ENCODE data around the gene LAMTOR1.

Gene LAMTOR1

GRCh38 chr11:72119198-72119597 is 16.1 kb upstream of the LAMTOR1 start:
- DNase-seq (ENCODE audit: low read depth) = no peak

- DNase-seq (ENCODE audit: low read depth) = peak; percentile 66
These were observed 13.1 kb upstream of the LAMTOR1 start for GRCh38 chr11:72116019-72116755.

GRCh38 chr11:72114570-72114969 is 11.5 kb upstream of the LAMTOR1 start:
- peak; percentile 78 for DNase-seq (ENCODE audit: low read depth)

- DNase-seq (ENCODE audit: low read depth) = peak; percentile 99
These were observed 10.1 kb upstream of the LAMTOR1 start for GRCh38 chr11:72112978-72113808.

- peak; percentile 100 for DNase-seq (ENCODE audit: low read depth)
These were observed 9.3 kb upstream of the LAMTOR1 start, which contains the start of gene ANAPC15 for GRCh38 chr11:72112143-72112977. TSS of gene ANAPC15 (minus strand) at chr11:72112695. CDS start at chr11:72111276, 1,419 bp downstream.

GRCh38 chr11:72111300-72112142 is 8.4 kb upstream of the LAMTOR1 start:
- no peak for DNase-seq (ENCODE audit: low read depth)

DNA sequence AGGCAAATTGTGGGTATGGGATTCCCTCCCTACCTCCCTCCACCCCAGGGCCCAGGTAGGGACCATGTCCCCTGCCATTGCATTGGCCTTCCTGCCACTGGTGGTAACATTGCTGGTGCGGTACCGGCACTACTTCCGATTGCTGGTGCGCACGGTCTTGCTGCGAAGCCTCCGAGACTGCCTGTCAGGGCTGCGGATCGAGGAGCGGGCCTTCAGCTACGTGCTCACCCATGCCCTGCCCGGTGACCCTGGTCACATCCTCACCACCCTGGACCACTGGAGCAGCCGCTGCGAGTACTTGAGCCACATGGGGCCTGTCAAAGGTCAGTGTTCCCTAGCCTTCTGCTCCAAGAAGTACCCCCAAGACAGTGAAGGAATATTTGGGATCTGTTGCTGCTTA is 2.8 kb upstream of the LAMTOR1 start, which contains the start of gene TOMT:
TSS of gene TOMT (plus strand) at position 37 of the 400 bp plus-strand sequence. CDS start at position 65, 28 bp downstream.
- no peak for DNase-seq (ENCODE audit: low read depth)

DNA sequence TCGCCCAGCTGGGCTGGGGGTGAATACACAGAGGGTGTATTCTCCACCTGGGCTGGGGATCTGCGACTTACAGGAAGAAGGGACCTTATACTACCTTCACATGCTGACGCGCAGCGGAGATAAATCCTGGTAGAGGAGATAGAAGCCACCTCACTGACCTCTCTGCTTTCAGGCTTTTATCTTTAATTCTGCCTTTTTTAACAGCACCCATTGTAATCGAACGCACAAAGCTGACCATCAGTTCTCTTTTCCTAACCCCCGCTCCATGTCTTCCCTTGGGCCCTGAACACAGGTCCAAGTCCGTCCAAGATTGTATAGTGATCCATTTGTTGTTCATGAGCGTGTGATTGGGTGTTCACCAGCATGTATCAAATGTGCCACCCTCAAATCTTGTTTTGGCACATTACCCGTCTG is 664 bp upstream of the LAMTOR1 start:
- no peak for DNase-seq (ENCODE audit: low read depth)

- no peak for DNase-seq (ENCODE audit: low read depth)
These were observed 509 bp downstream of the LAMTOR1 start for GRCh38 chr11:72102631-72102945.

DNA sequence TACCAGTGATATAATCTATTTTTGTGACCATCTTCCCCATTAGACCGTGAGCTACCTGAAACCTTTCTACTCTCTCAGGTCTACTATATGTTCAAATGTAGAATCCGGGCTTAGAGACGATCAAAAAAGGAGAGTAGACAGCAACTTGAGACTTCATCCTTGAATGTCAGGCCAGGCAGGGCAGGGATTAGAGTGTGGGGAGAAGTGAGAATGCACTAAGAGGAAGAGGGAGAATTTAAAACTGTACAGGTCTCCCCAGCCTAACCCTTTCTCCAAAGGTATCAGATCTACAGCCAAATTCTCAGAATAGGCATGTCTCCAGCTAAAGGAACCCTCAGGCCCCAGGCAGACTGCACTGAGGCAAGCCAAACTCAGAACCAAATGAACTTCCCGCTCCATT is 935 bp downstream of the LAMTOR1 start:
- no peak for DNase-seq (ENCODE audit: low read depth)

GRCh38 chr11:72100462-72100861 is 2.6 kb downstream of the LAMTOR1 start:
- DNase-seq (ENCODE audit: low read depth) = no peak

DNA sequence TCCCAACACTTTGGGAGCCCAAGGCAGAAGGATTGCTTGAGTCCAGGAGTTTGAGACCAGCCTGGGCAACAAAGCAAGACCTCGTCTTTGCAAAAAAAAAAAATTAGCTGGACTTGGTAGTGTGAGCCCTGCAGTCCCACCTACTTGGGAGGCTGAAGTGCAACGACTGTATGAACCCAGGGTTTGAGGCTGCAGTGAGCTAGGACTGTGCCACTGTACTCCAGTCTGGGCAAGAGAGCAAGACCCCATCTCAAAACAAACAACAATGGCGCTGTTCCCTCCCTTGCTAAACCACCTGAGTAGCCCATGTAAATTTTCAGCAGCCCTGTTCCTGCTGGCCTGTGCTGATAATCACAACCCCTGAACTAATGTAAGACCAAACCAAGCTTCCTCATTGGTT is 3.1 kb downstream of the LAMTOR1 start:
- no peak for DNase-seq (ENCODE audit: low read depth)

DNA sequence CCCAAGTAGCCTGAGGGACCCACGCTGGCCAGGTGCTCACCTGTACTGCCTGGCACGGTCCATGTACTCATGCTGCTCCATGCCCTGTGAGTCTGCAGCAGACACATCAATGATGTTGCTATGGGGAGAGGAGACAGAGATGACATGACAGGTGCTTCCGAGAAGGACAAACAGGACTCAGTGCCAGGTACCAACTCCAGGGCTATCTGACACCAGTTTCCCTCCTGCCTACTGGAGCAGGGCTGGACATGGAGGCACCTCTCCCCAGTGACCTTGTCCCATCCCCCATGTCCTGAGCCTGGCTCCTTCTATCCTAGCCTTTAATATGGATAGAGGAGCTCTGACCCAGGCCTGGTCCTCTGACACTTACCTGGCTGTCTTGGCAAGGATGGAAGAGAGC is 4.4 kb downstream of the LAMTOR1 start:
- no peak for DNase-seq (ENCODE audit: low read depth)

DNA sequence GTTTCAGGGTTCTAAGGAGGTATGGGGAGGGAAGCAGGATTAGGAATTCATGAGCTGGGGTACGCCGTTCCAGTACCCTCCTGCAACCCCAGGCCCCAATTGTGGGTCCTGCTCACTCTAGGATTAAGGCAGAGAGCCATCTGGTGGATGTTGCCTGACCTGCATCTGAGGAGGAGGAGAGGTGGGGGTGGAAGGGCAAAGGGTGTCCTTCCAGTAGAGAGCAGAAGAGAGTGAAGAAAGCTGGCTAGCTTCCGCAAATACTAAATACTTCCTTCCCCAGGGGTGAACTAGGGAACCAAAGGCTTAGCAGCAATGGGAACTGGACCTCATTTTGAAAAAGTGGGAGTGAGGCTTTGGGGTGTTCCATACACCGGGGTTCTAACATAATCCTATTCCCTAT is 11.8 kb downstream of the LAMTOR1 start:
- peak; percentile 72 for DNase-seq (ENCODE audit: low read depth)

GRCh38 chr11:72088076-72088808 is 14.9 kb downstream of the LAMTOR1 start:
- no peak for DNase-seq (ENCODE audit: low read depth)

GRCh38 chr11:72085621-72086351 is 17.3 kb downstream of the LAMTOR1 start:
- DNase-seq (ENCODE audit: low read depth) = no peak

DNA sequence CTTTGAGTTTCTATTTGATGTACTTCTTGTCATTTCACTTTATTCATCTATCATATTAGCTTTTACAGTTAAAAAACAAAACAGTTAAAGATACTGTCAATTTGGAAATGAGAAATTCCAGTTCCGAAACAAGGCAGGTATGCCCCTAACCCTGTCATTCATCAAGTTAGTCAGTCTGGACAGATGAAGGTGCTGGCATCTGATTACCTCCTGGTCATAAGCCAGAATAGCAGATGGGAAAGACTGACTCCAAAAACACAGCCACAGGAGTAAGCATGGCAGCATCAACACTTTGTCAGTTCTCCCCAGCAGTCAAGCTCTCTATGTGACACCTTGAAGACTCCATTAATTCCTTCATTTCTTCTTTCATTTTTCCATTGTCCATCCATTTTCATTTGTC is 18.1 kb downstream of the LAMTOR1 start:
- no peak for DNase-seq (ENCODE audit: low read depth)

- DNase-seq (ENCODE audit: low read depth) = no peak
These were observed 19.0 kb downstream of the LAMTOR1 start for GRCh38 chr11:72084076-72084475.

DNA sequence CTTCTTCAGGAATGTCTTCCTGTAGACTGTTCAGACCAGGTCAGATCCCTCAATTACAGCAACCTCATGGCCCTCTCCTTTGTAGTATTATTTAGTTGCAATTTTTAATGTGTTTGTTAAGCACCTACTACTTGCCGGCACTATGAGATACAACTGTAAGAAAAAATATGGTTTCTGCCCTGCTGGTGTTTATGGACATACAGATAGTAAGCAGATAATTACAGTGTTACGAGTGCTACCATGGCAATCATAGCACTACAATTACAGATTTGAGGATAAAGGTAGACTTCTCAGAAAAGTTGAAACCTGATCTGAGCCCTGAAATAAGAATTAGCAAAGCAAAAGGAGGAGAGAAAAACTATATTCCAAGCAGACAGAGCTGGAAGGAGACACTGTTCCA is 19.7 kb downstream of the LAMTOR1 start:
- no peak for DNase-seq (ENCODE audit: low read depth)

GRCh38 chr11:72081821-72082453 is 21.2 kb downstream of the LAMTOR1 start:
- no peak for DNase-seq (ENCODE audit: low read depth)
